ENCODE results near the gene KIAA1671.

DNA sequence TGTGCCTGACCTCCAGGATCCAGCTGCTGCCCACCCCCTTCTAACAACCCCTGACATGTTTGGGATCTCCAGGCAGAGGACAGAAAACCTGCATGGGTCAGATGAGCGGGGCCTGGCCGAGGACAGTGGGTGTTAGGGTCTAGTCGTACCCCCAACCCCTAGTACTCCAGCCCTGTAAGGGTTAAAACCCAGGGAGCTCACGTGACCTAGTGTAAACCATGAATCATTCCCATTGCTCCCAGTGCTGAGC is 158.0 kb downstream of the KIAA1671 start:
- TF ChIP-seq CTCF (IDR thresholded peaks at IDR 0.05) (no peak), RAD21 (IDR thresholded peaks at IDR 0.05; ENCODE audit: low read length) (no peak), FOXJ3 (CRISPR knock-in tag; IDR thresholded peaks at IDR 0.05) (no peak), EP300 (IDR thresholded peaks at IDR 0.05; ENCODE audit: borderline replicate concordance in 1 of 2, low read depth in 1 of 2, low read length in 1 of 2) (no peak), TAF1 (IDR thresholded peaks at IDR 0.05; ENCODE audit: borderline replicate concordance, low read depth, low read length) (no peak), SIN3A (IDR thresholded peaks at IDR 0.05; ENCODE audit: borderline replicate concordance, low read depth, low read length) (no peak)
- TF ChIP-seq, protein P1, sequence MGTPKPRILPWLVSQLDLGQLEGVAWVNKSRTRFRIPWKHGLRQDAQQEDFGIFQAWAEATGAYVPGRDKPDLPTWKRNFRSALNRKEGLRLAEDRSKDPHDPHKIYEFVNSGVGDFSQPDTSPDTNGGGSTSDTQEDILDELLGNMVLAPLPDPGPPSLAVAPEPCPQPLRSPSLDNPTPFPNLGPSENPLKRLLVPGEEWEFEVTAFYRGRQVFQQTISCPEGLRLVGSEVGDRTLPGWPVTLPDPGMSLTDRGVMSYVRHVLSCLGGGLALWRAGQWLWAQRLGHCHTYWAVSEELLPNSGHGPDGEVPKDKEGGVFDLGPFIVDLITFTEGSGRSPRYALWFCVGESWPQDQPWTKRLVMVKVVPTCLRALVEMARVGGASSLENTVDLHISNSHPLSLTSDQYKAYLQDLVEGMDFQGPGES (IDR thresholded peaks at IDR 0.05; ENCODE audit: low read depth, low read length): no peak
- TF ChIP-seq, protein P2, sequence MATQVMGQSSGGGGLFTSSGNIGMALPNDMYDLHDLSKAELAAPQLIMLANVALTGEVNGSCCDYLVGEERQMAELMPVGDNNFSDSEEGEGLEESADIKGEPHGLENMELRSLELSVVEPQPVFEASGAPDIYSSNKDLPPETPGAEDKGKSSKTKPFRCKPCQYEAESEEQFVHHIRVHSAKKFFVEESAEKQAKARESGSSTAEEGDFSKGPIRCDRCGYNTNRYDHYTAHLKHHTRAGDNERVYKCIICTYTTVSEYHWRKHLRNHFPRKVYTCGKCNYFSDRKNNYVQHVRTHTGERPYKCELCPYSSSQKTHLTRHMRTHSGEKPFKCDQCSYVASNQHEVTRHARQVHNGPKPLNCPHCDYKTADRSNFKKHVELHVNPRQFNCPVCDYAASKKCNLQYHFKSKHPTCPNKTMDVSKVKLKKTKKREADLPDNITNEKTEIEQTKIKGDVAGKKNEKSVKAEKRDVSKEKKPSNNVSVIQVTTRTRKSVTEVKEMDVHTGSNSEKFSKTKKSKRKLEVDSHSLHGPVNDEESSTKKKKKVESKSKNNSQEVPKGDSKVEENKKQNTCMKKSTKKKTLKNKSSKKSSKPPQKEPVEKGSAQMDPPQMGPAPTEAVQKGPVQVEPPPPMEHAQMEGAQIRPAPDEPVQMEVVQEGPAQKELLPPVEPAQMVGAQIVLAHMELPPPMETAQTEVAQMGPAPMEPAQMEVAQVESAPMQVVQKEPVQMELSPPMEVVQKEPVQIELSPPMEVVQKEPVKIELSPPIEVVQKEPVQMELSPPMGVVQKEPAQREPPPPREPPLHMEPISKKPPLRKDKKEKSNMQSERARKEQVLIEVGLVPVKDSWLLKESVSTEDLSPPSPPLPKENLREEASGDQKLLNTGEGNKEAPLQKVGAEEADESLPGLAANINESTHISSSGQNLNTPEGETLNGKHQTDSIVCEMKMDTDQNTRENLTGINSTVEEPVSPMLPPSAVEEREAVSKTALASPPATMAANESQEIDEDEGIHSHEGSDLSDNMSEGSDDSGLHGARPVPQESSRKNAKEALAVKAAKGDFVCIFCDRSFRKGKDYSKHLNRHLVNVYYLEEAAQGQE (IDR thresholded peaks at IDR 0.05; ENCODE audit: low read depth, low read length): no peak
